K562 (cell line): ENCODE data around the gene ENTPD8. TPM values are rescaled to one million over a fixed set of nuclear protein-coding genes. Genes with fewer than 3 reads are reported as not detected.

ENCODE experiments used
- BRF1 ChIP-seq: IDR thresholded peaks from 3 replicates; pipeline ENCODE4 v1.6.1; 2011; ENCODE audit warnings: borderline replicate concordance, mild to moderate bottlenecking; ENCODE audit not compliant: insufficient read length; ENCODE audit errors: extremely low read depth
- C11orf30 ChIP-seq: fragments of 450-650 bp; IDR thresholded peaks from 2 replicates; pipeline ENCODE4 v1.6.1; 2016; ENCODE audit warnings: low read depth, mild to moderate bottlenecking
- CHD1 ChIP-seq: fragments of 200-600 bp; sonication (generic); IDR thresholded peaks from one replicate; pipeline ENCODE4 v1.6.1; 2012; ENCODE audit warnings: mild to moderate bottlenecking, moderate library complexity, low read length, inconsistent platforms
- DDX20 ChIP-seq: fragments of 450-650 bp; IDR thresholded peaks from 2 replicates; pipeline ENCODE4 v1.6.1; 2016; ENCODE audit warnings: missing genetic modification characterization, low read depth, mild to moderate bottlenecking, missing compliant biosample characterization, moderate library complexity
- EP300 ChIP-seq: IDR thresholded peaks from 2 replicates; pipeline ENCODE4 v1.6.1; 2012; ENCODE audit warnings: low read length, improper control_type of control experiment
- ESRRB ChIP-seq: fragments of 250-450 bp; sonication (Bioruptor Pico); IDR thresholded peaks from 2 replicates; pipeline ENCODE4 v1.5.0; 2020; ENCODE audit warnings: mild to moderate bottlenecking, moderate library complexity, borderline replicate concordance
- ETV1 ChIP-seq: fragments of 450-650 bp; conservative IDR thresholded peaks from 2 replicates; pipeline ENCODE4 v1.6.1; 2016; ENCODE audit warnings: missing genetic modification characterization, control low read depth, low read depth, missing compliant biosample characterization
- FOXA1 ChIP-seq: fragments of 450-650 bp; IDR thresholded peaks from 2 replicates; pipeline ENCODE4 v1.6.1; 2016; ENCODE audit warnings: mild to moderate bottlenecking, borderline replicate concordance
- GTF2F1 ChIP-seq: IDR thresholded peaks from 2 replicates; pipeline ENCODE4 v1.6.1; 2011; ENCODE audit warnings: low read depth, low read length, improper control_type of control experiment
- HIVEP1 ChIP-seq: fragments of 250-450 bp; sonication (Bioruptor Pico); IDR thresholded peaks from 2 replicates; pipeline ENCODE4 v1.4.0; 2020; ENCODE audit warnings: mild to moderate bottlenecking
- HLTF ChIP-seq: fragments of 450-650 bp; IDR thresholded peaks from 2 replicates; pipeline ENCODE4 v1.6.1; 2016
- MEIS2 ChIP-seq: fragments of 450-650 bp; IDR thresholded peaks from 2 replicates; pipeline ENCODE4 v1.6.1; 2014; ENCODE audit warnings: mild to moderate bottlenecking; ENCODE audit not compliant: partially characterized antibody
- NFRKB ChIP-seq: fragments of 450-650 bp; IDR thresholded peaks from 2 replicates; pipeline ENCODE4 v1.6.1; 2016; ENCODE audit warnings: low read depth
- POLR3G ChIP-seq: IDR thresholded peaks from 2 replicates; pipeline ENCODE4 v1.6.1; 2011; ENCODE audit not compliant: insufficient read length, insufficient replicate concordance; ENCODE audit errors: extremely low read depth
- RNF2 ChIP-seq: sonication (generic); IDR thresholded peaks from 2 replicates; pipeline ENCODE4 v1.6.1; 2016
- SREBF2 ChIP-seq: sonication (generic); formaldehyde crosslinking; IDR thresholded peaks from 2 replicates; pipeline ENCODE4 v1.4.0; 2020; ENCODE audit warnings: mild to moderate bottlenecking, missing genetic modification reagents
- TBP ChIP-seq: optimal IDR thresholded peaks from 2 replicates; pipeline ENCODE3; 2011; ENCODE audit warnings: low read depth, low read length, improper control_type of control experiment
- XRCC4 ChIP-seq: IDR thresholded peaks from one replicate; pipeline ENCODE4 v1.6.1; 2011; ENCODE audit not compliant: insufficient read depth, insufficient read length; ENCODE audit errors: extremely low read depth
- ZC3H4 ChIP-seq: sonication (generic); formaldehyde crosslinking; IDR thresholded peaks from 2 replicates; pipeline ENCODE4 v1.9.0; 2021; ENCODE audit warnings: missing genetic modification reagents, borderline replicate concordance
- ZNF311 ChIP-seq: fragments of 250-450 bp; sonication (Bioruptor Pico); IDR thresholded peaks from 2 replicates; pipeline ENCODE4 v1.4.0; 2020; ENCODE audit warnings: mild to moderate bottlenecking, moderate library complexity
- ZNF347 ChIP-seq: fragments of 450-650 bp; formaldehyde crosslinking; IDR thresholded peaks from 2 replicates; pipeline ENCODE4 v1.4.0; 2020; ENCODE audit warnings: low read depth, mild to moderate bottlenecking, moderate library complexity
- ZNF561 ChIP-seq: fragments of 450-650 bp; formaldehyde crosslinking; conservative IDR thresholded peaks from 2 replicates; pipeline ENCODE4 v1.4.0; 2020; ENCODE audit warnings: mild to moderate bottlenecking, moderate library complexity
- ZNF778 ChIP-seq: fragments of 450-650 bp; formaldehyde crosslinking; IDR thresholded peaks from 2 replicates; pipeline ENCODE4 v1.4.0; 2020; ENCODE audit warnings: mild to moderate bottlenecking, moderate library complexity
- polyA plus RNA-seq, 8 experiments: library from polyadenylated mRNA; depleted of rRNA in 4 of 8; stranded (reverse) in 5 of 8; unstranded in 3 of 8; fragments of >200 nt; fragmentation: Nextera tagmentation in 2 of 8; fragmentation: Illumina TruSeq in 1 of 8; extraction: Ambion mirVana in 2 of 8; extraction: Trizol in 1 of 8; gene quantifications; 2 replicates each; pipeline versions ENCODE4 v1.2.1 to v1.2.3, GENCODE V29; 2011 to 2014; ENCODE audit warnings: inconsistent platforms in 1 of 8, missing spikeins in 1 of 8
- total RNA-seq, 7 experiments: library from RNA; depleted of rRNA in 6 of 7; stranded (reverse); fragments of >200 nt in 6 of 7; fragmentation: Illumina TruSeq in 2 of 7; extraction: Trizol in 2 of 7; gene quantifications; 2 replicates each; pipeline versions ENCODE4 v1.2.1 to v1.2.3, GENCODE V29; 2011 to 2021; ENCODE audit warnings: low replicate concordance in 1 of 7
- TF ChIP-seq, protein P1 (sequence below): fragments of 450-650 bp; IDR thresholded peaks from 2 replicates; pipeline ENCODE4 v1.6.1; 2017; ENCODE audit warnings: mild to moderate bottlenecking, moderate library complexity
- TF ChIP-seq, protein P2 (sequence below): fragments of 450-650 bp; IDR thresholded peaks from 2 replicates; pipeline ENCODE4 v1.6.1; 2016; ENCODE audit warnings: mild to moderate bottlenecking
- TF ChIP-seq, protein P3 (sequence below): fragments of 250-450 bp; sonication (Bioruptor Pico); IDR thresholded peaks from 2 replicates; pipeline ENCODE4 v1.5.0; 2021

The ENTPD8 gene
- total and polyA plus RNA-seq, 9 of the 15 experiments (the other 6 are each of a cell fraction or from before 2014, with no cell fraction given), result 0.06 to 0.27 (median 0.19) TPM; not detected in 5

DNA sequence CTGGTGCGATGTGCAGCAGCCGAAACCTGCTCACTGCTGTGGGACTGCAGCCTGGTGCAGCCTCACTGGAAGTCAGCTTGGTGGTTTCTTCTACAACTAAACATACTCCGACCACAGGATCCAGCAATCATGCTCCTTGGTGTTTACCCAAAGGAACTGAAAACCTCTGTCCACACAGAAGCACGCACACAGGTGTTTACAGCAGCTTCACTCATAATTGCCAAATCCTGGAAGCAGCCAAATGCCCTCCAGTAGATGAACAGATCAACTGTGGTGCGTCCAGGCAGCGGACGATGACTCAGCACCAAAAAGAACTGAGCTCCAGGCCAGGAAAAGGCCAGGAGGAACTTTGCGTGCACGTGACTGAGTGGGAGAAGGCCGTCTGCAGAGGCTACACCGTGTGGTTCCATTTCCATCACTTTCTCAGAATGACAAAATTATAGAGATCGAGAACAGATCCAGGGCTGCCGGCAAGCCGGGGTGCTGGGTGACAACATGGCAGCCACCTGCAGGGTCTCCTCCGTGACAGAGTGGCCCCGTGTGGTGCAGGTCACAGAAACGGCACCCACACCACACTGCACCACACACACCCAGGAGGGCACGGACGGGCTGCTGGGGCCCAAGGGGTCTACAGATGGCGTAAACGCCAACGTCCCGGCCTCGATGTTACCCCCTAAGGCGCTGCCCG lies 41.1 kb upstream of the ENTPD8 start (continued):
- no peak for TF ChIP-seq ZNF778 (CRISPR knock-in tag)
- TF ChIP-seq MEIS2, result no peak
- no peak for TF ChIP-seq SREBF2 (CRISPR knock-in tag)
- no peak for TF ChIP-seq ZC3H4 (CRISPR knock-in tag)
- TF ChIP-seq ZNF347, result no peak
- TF ChIP-seq HLTF, result no peak
- no peak for TF ChIP-seq XRCC4
- peak; percentile 27; the same call in 1 of the 2 replicates for TF ChIP-seq ETV1 (tag)
- no peak for TF ChIP-seq GTF2F1
- TF ChIP-seq TBP, result no peak
- TF ChIP-seq FOXA1, result no peak
- no peak for TF ChIP-seq HIVEP1
- TF ChIP-seq ESRRB (CRISPR knock-in tag), result no peak
- TF ChIP-seq NFRKB, result peak; percentile 43; the same call in 1 of the 2 replicates
- TF ChIP-seq, protein P1, sequence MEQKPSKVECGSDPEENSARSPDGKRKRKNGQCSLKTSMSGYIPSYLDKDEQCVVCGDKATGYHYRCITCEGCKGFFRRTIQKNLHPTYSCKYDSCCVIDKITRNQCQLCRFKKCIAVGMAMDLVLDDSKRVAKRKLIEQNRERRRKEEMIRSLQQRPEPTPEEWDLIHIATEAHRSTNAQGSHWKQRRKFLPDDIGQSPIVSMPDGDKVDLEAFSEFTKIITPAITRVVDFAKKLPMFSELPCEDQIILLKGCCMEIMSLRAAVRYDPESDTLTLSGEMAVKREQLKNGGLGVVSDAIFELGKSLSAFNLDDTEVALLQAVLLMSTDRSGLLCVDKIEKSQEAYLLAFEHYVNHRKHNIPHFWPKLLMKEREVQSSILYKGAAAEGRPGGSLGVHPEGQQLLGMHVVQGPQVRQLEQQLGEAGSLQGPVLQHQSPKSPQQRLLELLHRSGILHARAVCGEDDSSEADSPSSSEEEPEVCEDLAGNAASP, result no peak
- TF ChIP-seq CHD1, result no peak
- TF ChIP-seq C11orf30, result peak; percentile 98
- TF ChIP-seq, protein P2, sequence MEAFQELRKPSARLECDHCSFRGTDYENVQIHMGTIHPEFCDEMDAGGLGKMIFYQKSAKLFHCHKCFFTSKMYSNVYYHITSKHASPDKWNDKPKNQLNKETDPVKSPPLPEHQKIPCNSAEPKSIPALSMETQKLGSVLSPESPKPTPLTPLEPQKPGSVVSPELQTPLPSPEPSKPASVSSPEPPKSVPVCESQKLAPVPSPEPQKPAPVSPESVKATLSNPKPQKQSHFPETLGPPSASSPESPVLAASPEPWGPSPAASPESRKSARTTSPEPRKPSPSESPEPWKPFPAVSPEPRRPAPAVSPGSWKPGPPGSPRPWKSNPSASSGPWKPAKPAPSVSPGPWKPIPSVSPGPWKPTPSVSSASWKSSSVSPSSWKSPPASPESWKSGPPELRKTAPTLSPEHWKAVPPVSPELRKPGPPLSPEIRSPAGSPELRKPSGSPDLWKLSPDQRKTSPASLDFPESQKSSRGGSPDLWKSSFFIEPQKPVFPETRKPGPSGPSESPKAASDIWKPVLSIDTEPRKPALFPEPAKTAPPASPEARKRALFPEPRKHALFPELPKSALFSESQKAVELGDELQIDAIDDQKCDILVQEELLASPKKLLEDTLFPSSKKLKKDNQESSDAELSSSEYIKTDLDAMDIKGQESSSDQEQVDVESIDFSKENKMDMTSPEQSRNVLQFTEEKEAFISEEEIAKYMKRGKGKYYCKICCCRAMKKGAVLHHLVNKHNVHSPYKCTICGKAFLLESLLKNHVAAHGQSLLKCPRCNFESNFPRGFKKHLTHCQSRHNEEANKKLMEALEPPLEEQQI, result no peak
- no peak for TF ChIP-seq POLR3G
- TF ChIP-seq ZNF561, result no peak
- peak; percentile 23; the same call in 1 of the 2 replicates for TF ChIP-seq ZNF311
- TF ChIP-seq, protein P3, sequence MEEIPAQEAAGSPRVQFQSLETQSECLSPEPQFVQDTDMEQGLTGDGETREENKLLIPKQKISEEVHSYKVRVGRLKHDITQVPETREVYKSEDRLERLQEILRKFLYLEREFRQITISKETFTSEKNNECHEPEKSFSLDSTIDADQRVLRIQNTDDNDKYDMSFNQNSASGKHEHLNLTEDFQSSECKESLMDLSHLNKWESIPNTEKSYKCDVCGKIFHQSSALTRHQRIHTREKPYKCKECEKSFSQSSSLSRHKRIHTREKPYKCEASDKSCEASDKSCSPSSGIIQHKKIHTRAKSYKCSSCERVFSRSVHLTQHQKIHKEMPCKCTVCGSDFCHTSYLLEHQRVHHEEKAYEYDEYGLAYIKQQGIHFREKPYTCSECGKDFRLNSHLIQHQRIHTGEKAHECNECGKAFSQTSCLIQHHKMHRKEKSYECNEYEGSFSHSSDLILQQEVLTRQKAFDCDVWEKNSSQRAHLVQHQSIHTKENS, result no peak
- TF ChIP-seq EP300, result peak; percentile 57
- TF ChIP-seq BRF1, result no peak
- TF ChIP-seq DDX20, result no peak
- TF ChIP-seq RNF2, result peak; percentile 75; the same call in 1 of the 2 replicates
